ACC112 (cell line): ENCODE data around the gene PGC.

Experiments used
- H2AFZ ChIP-seq: fragments of 200-600 bp; sonication (generic); one replicate; pipeline ENCODE4 v1.6.0; 2017; ENCODE audit warnings: antibody characterized with exemption, low read length; ENCODE audit not compliant: unreplicated experiment
- H3K27ac ChIP-seq: fragments of 200-600 bp; sonication (generic); 2 replicates; pipeline ENCODE4 v1.5.1; 2014; ENCODE audit warnings: low read depth, mild to moderate bottlenecking, antibody characterized with exemption, low read length, moderate library complexity
- H3K27me3 ChIP-seq: fragments of 200-600 bp; sonication (generic); 2 replicates; pipeline ENCODE4 v1.6.1; 2014; ENCODE audit warnings: mild to moderate bottlenecking, antibody characterized with exemption, low read length, moderate library complexity, mixed read lengths; ENCODE audit not compliant: insufficient read depth
- H3K36me3 ChIP-seq: fragments of 200-600 bp; sonication (generic); 2 replicates; pipeline ENCODE4 v1.6.1; 2016; ENCODE audit warnings: mild to moderate bottlenecking, antibody characterized with exemption, low read length, moderate library complexity, mixed read lengths; ENCODE audit not compliant: insufficient read depth
- H3K4me1 ChIP-seq: fragments of 200-600 bp; sonication (generic); one replicate; pipeline ENCODE4 v1.6.1; 2016; ENCODE audit warnings: low read length, mixed read lengths; ENCODE audit not compliant: insufficient read depth, unreplicated experiment, control insufficient read depth
- H3K4me3 ChIP-seq: fragments of 200-600 bp; sonication (generic); 2 replicates; pipeline ENCODE4 v1.5.1; 2014; ENCODE audit warnings: mild to moderate bottlenecking, low read depth, low read length
- H3K79me2 ChIP-seq: fragments of 200-600 bp; sonication (generic); one replicate; pipeline ENCODE4 v1.6.0; 2016; ENCODE audit warnings: low read length; ENCODE audit not compliant: control insufficient read depth, unreplicated experiment, insufficient read depth

PGC gene

GRCh38 chr6:41692730-41693129 is 54.5 kb downstream of the PGC start:
- H3K36me3 ChIP-seq = no peaks in the 10 kb centered on the region
- peaks cover 14% of the 10 kb centered on the region for H3K4me1 ChIP-seq
- H3K79me2 ChIP-seq = no peaks in the 10 kb centered on the region
- H3K4me3 ChIP-seq = no peak overlapping the region
- no peaks in the 10 kb centered on the region for H3K27me3 ChIP-seq
- H3K27ac ChIP-seq = no peak overlapping the region
- H2AFZ ChIP-seq = no peak overlapping the region

- no peak overlapping the region for H3K27ac ChIP-seq
- H3K4me1 ChIP-seq = peaks cover 10% of the 10 kb centered on the region
- no peaks in the 10 kb centered on the region for H3K27me3 ChIP-seq
- no peaks in the 10 kb centered on the region for H3K79me2 ChIP-seq
- no peak overlapping the region for H2AFZ ChIP-seq
- H3K36me3 ChIP-seq = no peaks in the 10 kb centered on the region
- no peak overlapping the region for H3K4me3 ChIP-seq
These were observed 55.0 kb downstream of the PGC start for GRCh38 chr6:41692080-41692675.

DNA sequence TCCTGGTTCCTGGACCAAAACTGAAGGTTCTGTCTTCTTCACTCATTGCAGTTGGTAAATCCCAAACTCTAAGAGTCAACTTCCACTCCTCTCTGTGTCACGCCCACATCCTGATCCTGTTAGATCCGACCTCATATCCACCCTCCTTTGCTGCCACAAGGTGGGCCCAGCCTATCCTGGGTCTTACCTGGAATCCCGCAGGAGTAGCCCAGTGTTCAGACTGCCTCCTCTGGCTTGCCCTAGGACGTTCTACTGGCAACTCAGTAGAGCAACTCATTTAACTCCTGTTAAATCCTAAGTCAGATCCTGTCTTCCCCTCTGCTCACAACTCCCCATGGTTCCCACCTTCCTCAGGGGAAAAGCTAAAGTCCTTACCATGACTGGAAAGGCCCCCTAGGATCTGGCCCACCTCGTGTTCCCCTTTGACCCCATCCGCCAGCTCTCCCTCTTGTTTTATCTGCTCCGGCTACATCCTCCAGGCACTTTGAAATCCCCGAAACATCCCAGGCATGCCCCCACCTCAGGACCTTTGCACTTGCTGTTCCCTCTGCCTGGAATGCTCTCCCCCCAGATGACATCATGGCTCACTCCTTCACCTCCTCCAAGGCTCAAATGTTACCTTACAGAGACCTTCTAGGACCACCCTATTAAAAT is 55.6 kb downstream of the PGC start:
- no peak overlapping the region for H3K4me3 ChIP-seq
- H3K36me3 ChIP-seq = no peaks in the 10 kb centered on the region
- no peak overlapping the region for H2AFZ ChIP-seq
- H3K27ac ChIP-seq = no peak overlapping the region
- no peaks in the 10 kb centered on the region for H3K79me2 ChIP-seq
- no peaks in the 10 kb centered on the region for H3K27me3 ChIP-seq
- H3K4me1 ChIP-seq = peaks cover 10% of the 10 kb centered on the region

DNA sequence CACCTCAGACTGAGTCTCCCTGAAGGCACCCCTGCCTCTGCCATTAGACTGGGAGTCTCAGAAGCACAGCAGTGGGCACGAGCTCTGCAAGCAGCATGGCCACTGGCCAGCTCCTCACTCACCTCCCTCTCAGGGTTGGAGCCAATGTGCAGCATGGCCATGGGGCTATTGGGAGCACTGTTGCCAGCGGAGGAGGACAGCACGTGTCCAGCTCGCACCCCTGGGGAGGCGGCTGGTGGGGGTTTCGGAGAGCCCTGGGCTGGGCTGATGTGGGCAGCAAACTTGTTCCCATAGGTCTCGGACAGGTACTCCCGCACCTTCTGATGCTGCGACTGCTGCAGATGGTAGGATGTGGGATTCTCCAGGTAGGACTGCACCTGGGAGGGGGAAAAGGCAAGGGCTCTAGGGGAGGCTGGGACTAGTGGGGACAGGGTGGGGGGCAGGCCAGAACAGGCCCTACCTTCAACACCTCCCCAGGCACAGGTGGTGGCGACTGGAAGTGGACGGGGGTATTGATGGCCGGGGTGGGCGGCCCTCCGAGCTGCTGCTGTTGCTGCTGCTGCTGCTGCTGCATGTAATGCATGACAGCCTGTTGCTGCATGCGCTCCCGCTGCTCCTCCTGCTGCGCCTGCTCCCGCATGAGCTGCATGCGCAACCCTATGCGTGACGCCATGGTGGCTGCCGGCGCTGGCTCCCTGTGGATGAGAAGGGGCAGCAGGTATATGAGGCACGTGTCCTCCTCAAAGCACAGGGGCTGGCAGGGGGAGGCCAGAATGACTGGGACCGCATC is 56.5 kb downstream of the PGC start:
- no peaks in the 10 kb centered on the region for H3K79me2 ChIP-seq
- H2AFZ ChIP-seq = no peak overlapping the region
- no peak overlapping the region for H3K4me3 ChIP-seq
- no peaks in the 10 kb centered on the region for H3K36me3 ChIP-seq
- H3K27me3 ChIP-seq = no peaks in the 10 kb centered on the region
- H3K27ac ChIP-seq = no peak overlapping the region
- H3K4me1 ChIP-seq = peaks cover 10% of the 10 kb centered on the region

DNA sequence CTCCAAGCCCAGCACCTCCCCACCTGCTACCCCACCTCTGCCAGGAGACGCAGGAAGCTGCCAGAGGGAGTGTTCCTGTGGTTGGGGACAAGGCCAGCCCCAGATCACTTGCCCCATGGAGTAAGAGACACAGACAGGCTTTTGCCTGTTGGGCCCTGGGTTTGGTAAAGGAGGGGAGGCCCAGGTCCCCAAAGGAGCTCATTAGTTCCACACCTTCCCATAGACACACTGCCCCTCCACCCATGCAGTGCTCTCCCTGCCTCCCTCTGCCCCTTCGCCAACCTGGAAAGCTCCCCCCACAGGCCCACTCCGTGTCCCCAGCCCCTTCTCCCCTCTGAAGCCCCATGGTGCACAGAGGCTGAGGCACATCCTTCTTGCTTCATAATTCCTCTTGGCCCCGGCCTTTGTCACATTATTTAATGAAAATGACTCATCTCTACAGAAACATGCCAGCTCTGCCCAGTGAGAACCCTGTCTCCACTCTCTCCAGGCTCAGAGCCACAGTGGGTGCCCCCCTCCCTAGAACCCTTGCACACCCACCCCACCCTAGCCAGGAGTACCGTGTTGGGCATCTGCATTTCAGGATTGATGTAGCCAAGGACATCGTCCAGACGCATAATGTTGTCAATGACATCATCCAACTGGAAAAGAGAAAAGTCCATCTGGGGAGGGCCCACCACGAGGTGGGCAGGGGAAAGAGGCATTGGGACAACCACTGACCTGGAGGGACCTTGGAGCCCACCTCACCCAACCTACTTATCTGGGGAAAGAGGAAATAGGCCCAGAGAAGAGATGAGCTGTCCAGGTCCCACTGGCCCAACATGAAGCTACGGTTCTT is 57.8 kb downstream of the PGC start:
- no peaks in the 10 kb centered on the region for H3K79me2 ChIP-seq
- no peaks in the 10 kb centered on the region for H3K36me3 ChIP-seq

DNA sequence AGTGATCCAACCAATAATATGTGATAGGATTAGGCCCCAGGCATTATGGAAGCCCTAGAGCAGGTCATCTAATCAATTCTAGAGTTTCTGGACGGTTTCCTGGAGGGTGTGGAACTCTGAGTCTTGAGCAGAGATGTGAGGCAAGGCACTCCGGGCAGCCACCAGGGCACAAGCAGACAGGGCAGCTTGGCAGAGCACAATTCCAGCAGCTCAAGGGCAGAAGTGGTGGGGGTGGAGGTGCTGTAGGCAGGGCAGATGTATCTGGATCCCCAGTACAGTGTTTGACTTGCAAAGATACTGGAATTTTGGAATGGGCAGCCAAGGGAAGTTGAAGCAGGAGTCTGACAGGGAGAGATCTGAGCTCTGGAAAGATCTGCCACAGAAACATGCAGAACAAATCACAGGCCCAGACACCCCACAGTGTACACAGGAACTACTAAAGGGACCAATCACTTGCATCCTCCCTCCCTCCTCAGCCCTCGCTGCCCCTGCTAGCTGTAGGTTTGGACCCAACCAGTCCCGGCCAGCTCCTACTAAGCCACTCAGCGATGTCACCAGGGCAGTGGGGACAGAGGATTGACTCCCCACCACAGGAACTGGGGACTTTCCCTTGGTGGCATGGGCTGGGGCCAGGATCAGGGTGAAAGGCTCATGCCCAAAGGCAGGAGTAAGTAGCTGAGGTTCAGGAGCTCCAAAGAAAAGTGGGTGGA is 58.8 kb downstream of the PGC start:
- no peaks in the 10 kb centered on the region for H3K27me3 ChIP-seq
- no peak overlapping the region for H2AFZ ChIP-seq
- H3K4me1 ChIP-seq = peaks cover 10% of the 10 kb centered on the region
- no peak overlapping the region for H3K27ac ChIP-seq
- H3K36me3 ChIP-seq = no peaks in the 10 kb centered on the region
- H3K79me2 ChIP-seq = no peaks in the 10 kb centered on the region
- H3K4me3 ChIP-seq = no peak overlapping the region

More for the DNA sequence above, 57.8 kb downstream of the PGC start:
- Histone ChIP-seq H3K27me3 (no peaks in the 10 kb centered on the region), H3K4me1 (peaks cover 10% of the 10 kb centered on the region), H3K27ac (no peak overlapping the region), H2AFZ (no peak overlapping the region), H3K4me3 (no peak overlapping the region)

GRCh38 chr6:41687501-41688175 is 59.6 kb downstream of the PGC start:
- peaks cover 10% of the 10 kb centered on the region for H3K4me1 ChIP-seq
- H3K4me3 ChIP-seq = no peak overlapping the region
- no peaks in the 10 kb centered on the region for H3K36me3 ChIP-seq

More at GRCh38 chr6:41687501-41688175, 59.6 kb downstream of the PGC start:
- no peaks in the 10 kb centered on the region for H3K27me3 ChIP-seq
- H3K79me2 ChIP-seq = no peaks in the 10 kb centered on the region
- H3K27ac ChIP-seq = no peak overlapping the region
- H2AFZ ChIP-seq = no peak overlapping the region
